T-helper 22 cell (primary cell): ENCODE measurements around the gene CTSC.

Source experiments
- DNase-seq: peaks from one replicate; pipeline ENCODE4 v3.0.0-alpha.2; 2020; ENCODE audit warnings: low read depth

CTSC gene

DNA sequence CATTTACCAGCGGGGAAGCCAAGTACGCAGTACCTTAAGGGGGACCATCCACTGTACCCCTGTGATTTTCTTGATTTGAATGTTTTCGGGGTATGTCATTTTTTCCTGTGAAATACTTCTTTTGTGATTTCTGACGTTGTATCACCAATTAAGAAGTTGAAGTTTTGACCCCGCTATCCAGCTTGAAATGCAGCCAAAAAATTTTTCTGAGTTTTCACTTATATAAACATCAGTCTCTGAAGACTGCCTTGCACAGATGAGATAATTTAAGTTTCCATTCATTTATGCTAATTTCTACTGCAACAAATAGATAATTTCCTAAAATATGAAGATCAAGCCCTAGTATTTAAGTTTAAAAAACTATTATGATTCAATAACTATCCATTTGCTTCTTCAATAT is 20.0 kb downstream of the CTSC start:
- no peak for DNase-seq

DNA sequence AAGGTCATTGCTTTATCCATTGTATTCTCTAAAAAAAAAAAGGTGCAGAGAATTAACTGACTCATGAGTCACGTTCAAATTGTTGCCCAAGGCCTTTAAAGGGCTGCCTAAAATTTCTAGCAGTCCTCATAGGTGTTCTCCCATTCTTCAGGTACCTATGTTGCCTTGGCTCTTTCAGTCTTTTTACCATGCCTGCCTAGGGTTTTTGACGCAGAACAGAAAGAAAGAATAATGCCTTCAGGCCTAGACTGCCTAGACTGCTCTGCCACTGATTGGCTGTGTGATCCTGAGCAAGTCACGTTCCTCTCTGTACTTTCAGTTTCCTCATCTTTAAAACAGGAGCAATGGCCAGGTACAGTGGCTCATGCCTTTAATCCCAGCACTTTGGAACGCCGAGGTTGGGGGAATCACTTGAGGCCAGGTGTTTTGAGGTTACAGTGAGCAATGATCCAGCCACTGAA is 21.5 kb downstream of the CTSC start:
- DNase-seq: no peak

- no peak for DNase-seq
Measured at GRCh38 chr11:88315015-88315414, 22.5 kb downstream of the CTSC start.

DNA sequence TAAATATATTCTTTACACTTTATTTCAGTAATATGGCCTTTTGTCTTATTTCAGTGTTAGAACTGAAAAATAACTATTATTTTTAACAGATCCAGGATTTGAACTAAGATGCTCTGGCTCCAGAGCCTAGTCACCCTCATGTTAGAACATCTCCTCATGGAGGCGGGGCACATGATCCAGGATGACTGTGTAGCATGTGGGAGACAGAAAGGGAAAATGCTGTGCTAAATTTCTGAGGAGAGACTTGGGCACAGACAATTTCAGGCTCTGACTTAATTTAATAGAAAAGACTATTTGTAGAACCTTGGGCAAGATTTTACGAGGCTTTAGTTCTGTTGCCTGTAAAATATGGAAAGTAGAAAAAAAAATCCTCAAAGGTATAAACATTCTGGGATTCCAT is 24.1 kb downstream of the CTSC start:
- no peak for DNase-seq

- no peak for DNase-seq
Measured at GRCh38 chr11:88312628-88313027, 24.9 kb downstream of the CTSC start.

DNA sequence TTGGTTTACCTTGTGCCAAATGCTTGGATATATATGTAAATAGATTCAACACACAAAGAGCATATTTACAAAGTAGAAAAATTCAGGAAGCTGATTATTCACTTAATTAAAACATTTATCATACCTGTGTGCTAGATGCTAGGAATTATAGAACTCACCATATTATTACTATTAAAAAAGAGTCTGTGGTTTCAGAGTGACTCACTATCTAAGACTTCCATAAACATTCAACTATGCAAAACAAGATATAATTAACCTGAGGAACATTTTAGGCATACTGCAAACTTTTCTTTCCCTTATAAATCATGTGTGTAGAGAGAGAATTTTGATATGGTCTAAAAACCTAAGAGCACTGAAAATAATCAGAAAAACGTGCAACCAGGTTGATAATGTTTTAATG is 27.3 kb downstream of the CTSC start:
- no peak for DNase-seq

DNA sequence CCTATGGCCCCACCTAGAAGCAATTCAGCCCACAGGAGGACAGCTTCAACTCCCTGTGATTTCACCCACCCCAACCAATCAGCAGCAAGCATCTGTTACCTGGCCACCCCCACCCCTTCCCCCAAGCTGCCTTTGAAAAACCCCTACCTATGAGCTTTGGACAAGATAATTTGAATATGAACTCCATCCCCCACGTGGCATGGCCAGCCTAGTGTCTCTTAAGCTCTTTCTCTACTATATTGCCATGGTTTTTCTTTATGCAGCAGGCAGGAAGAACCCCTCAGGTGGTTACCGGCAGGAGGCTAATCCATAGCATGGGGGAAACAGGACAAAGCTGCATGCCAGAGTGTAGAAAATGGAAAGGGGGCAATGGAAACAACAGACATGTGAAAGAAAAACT is 29.0 kb downstream of the CTSC start:
- no peak for DNase-seq

DNA sequence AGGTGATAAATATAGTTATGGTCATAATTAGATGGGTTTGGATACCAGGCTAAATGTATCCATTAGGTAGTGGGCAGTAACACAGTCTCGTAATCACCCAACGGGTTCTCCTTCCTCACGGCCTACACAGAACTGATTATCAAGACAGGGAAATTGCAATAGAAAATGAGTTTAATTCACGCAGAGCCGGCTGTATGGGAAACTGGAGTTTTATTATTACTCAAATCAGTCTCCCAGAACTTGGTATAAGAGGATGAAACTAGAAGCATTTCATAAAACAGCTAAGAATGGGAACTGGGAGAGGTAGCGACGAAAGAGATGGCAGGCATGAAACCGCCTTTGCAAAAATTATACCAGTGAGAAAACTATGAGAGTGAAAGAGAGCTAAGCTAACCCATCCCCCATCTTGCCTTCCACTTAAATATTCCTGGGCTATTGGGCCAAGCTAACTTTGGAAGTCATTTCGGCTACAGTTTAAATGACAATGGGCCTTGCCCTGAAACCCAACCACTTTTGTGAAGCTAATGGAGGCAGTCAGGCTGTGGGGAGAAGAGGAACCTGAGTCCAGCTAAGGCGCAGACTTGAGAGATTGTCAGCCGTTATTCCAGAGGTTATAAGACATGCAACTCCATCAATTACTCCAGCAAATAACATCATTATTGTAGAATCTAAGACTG is 29.6 kb downstream of the CTSC start:
- DNase-seq: no peak

GRCh38 chr11:88306785-88307184 is 30.8 kb downstream of the CTSC start:
- DNase-seq: no peak

GRCh38 chr11:88305430-88305829 is 32.1 kb downstream of the CTSC start:
- no peak for DNase-seq

GRCh38 chr11:88304352-88304751 is 33.2 kb downstream of the CTSC start:
- DNase-seq: no peak

DNA sequence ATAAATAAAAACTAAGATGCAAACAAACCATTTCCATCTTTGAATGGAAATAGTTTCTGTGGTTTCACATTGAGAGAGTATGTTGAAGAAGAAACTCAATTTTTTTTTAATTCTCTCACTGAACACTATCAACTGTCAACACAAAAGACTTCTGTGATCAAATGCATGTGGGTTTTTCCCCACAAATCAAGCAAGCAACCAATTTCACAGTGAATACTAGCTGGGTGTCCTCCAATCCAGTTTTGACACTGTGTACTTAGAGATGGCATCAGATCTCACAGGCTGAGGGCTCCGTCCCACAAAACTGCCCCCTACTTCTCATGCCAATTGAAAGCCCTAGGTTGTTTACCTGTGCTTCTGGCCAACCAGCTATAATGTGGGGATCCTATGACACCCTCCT is 34.5 kb downstream of the CTSC start:
- no peak for DNase-seq

- no peak for DNase-seq
Measured at GRCh38 chr11:88301488-88302140, 35.9 kb downstream of the CTSC start.

DNA sequence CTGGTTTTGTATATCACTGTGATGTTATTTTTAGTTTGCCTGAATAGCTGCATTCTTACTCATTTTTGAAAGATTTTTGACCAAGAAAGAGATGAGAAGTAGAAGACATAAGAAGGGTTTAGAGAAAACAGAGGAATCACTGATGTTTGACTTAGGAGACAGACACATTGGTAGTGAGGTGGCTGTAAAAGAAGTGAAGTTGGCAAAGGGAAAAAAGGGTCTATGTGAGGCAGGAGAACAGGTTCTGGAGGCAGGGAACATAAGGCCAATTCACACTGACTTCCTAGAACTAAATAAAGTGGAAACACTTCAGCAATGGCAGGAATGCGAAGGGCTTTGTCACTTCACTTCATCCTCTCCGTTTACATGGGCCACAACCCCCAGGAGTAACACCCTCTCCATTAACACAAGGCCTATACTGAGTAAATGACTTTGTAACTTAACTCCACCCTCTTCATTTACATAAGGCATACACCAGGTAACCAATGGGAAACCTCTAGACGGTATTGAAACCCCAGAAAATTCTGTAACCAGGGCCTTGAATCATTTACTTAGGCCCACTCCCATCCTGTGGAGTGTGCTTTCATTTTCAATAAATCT is 36.5 kb downstream of the CTSC start:
- DNase-seq: no peak

GRCh38 chr11:88297863-88298262 is 39.7 kb downstream of the CTSC start:
- DNase-seq: no peak

DNA sequence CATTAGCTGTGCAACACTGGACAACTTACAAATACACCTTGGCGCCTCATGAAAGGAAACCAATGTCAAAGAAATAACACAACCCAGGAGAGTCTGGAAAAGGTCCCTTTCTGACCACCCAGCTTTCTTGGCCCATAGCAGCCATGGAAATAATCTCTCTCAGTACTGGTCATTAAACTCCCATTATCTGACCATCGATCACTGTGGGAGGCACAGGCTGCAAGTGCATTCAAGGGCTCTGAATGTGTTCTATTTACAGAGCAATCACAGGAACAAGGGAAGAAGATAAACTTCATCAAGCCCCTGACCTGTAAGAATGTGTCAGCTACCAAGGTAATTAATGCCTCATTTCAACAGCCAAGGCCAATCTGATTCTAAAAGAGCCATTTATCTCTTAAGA is 40.1 kb downstream of the CTSC start:
- DNase-seq: no peak

GRCh38 chr11:88295028-88295427 is 42.5 kb downstream of the CTSC start:
- DNase-seq: no peak

- no peak for DNase-seq
Measured at GRCh38 chr11:88293931-88294330, 43.6 kb downstream of the CTSC start.

- no peak for DNase-seq
Measured at GRCh38 chr11:88292171-88292843, 45.2 kb downstream of the CTSC start.

DNA sequence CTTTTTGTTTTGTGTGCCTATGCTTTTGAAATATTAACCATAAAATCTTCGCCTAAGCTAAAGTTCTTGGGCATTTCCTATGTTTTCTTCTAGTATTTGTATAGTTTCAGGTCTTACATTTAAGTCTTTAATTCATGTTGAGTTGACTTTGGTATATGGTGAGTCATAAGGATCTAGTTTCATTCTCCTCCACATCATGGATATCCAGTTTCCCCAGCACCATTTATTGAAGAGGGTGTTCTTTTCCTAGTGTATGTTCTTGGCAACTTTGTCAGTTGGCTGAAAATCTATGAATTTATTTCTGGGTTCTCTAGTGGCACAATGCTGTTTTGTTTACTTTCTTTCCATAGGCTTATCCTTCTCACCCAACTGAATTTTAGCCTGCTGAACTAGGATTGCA is 49.0 kb downstream of the CTSC start:
- no peak for DNase-seq

GRCh38 chr11:88284336-88285050 is 53.0 kb downstream of the CTSC start:
- no peak for DNase-seq

GRCh38 chr11:88282747-88283515 is 54.6 kb downstream of the CTSC start:
- no peak for DNase-seq
